Body of pancreas (tissue), 4 donors: ENCODE data around the gene LSM14A. TPM values are rescaled to one million over a fixed set of nuclear protein-coding genes. Genes with fewer than 3 reads are reported as not detected.

ENCODE experiments used
- ATAC-seq: fragments of 150-250 bp; one replicate; pipeline ENCODE4 v1.9.1; 2016
- DNase-seq, 4 donors: peaks; one replicate each; pipeline ENCODE4 v3.0.0-alpha.2; 2019
- H3K27ac ChIP-seq, 4 donors: fragments of 200-600 bp; sonication (generic); 1 replicate in 3 of 4; 2 replicates in 1 of 4; pipeline versions ENCODE4 v1.5.1 to v1.6.1; 2016 to 2019; ENCODE audit warnings: mild to moderate bottlenecking in 1 of 4, mixed read lengths in 1 of 4, moderate library complexity in 1 of 4
- H3K27me3 ChIP-seq, 2 donors: fragments of 200-600 bp; sonication (generic); one replicate each; pipeline ENCODE4 v1.6.0; 2016; ENCODE audit warnings: mild to moderate bottlenecking in 1 of 2
- H3K36me3 ChIP-seq, 2 donors: fragments of 200-600 bp; sonication (generic); replicated peaks in 1 of 2; 2 replicates each; pipeline ENCODE4 v1.5.1; 2016; ENCODE audit warnings: low read depth in 2 of 2; ENCODE audit not compliant: insufficient read depth in 1 of 2
- H3K4me1 ChIP-seq: fragments of 200-600 bp; sonication (generic); one replicate; pipeline ENCODE4 v1.6.0; 2016
- H3K4me3 ChIP-seq, 2 donors: fragments of 200-600 bp; sonication (generic); 1 replicate in 1 of 2; 2 replicates in 1 of 2; pipeline ENCODE4 v1.5.1; 2016 to 2019
- H3K9me3 ChIP-seq, 3 donors: fragments of 200-600 bp; sonication (generic); 1 replicate in 2 of 3; 2 replicates in 1 of 3; pipeline ENCODE4 v1.5.1; 2016
- CTCF ChIP-seq, 7 experiments: fragments of 450-650 bp in 4 of 7; fragments of 200-600 bp in 3 of 7; sonication (generic) in 3 of 7; IDR thresholded peaks; one replicate each; pipeline ENCODE4 v1.5.1; 2016 to 2019; ENCODE audit warnings: antibody characterized with exemption in 7 of 7
- POLR2A ChIP-seq, 3 donors: fragments of 450-650 bp; IDR thresholded peaks; one replicate each; pipeline ENCODE4 v1.6.1; 2016; ENCODE audit warnings: antibody characterized with exemption in 3 of 3, mild to moderate bottlenecking in 2 of 3
- WGBS, 2 donors: methylation state at CpG; one replicate each; pipeline ENCODE4 v1.1.5; 2017; 5-methylcytosine and 5-hydroxymethylcytosine counted together
- intact Hi-C: fragments of 100-400 bp; cut with DNase I; formaldehyde crosslinking; loops from one replicate; pipeline ENCODE4 v1.15.1; 2023
- total RNA-seq, 2 donors: library from RNA; depleted of rRNA; stranded (reverse); fragments of >200 nt; gene quantifications; one replicate each; pipeline ENCODE4 v1.1.0, GENCODE V29; 2016

LSM14A gene
- total RNA-seq, 2 donors from 2014 or later, result 63.6 to 95.9 TPM

DNA sequence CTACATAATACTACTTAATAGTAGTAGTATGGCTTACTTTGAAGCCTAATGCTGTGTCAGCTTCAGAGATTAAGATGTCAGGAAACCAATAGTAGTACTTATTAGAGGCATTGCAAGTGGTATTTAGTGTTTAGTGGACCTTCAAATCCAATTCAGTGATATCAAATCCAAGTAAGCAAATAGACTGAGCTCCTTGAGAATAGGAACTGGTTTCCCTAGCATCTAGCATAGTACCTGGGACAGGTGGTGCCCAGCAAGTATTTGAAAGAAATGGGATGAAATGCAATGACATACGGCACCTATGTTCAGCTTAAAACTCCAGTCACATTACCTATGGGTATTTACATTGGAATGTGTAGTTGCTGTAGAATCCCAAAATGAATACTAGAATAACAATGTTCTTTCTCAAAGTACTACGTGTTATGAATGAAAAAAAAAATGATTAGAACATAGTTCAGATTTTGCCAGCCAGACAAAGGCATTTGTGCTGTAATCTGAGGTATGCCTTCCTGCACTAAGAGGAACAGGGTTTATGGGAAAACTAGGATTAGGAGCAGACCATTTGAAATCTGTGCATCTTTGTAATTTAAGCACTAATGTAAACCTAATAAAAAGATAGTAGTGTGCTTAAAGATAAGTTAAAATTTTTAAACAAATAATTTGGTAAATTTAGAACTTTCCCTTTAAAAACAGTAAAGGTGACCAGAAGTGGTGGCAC is 17.1 kb downstream of the LSM14A start:
- Histone ChIP-seq H3K36me3 (peaks cover 0 to under 1% of the 10 kb centered on the region in 2 donors), H3K9me3 (no peaks in the 10 kb centered on the region), H3K27me3 (no peaks in the 10 kb centered on the region), H3K27ac (no peak overlapping the region), H3K4me1 (peaks cover 58% of the 10 kb centered on the region), H3K4me3 (no peak overlapping the region)
- no peak for TF ChIP-seq POLR2A (IDR thresholded peaks at IDR 0.05)
- TF ChIP-seq CTCF (IDR thresholded peaks at IDR 0.05), result no peak
- 29 to 37% methylated on average over 2 of the region's 2 CpGs for WGBS, 2 donors
- DNase-seq (no peak), ATAC-seq (no peak)
- intact Hi-C loops, result no loop called here

GRCh38 chr19:34189917-34190425 is 17.7 kb downstream of the LSM14A start:
- H3K27ac ChIP-seq, result no peak overlapping the region
- H3K9me3 ChIP-seq, result no peaks in the 10 kb centered on the region
- peaks cover 2 to 5% of the 10 kb centered on the region in 2 donors for H3K36me3 ChIP-seq
- no peak overlapping the region for H3K4me3 ChIP-seq
- DNase-seq, result no peak
- 0 to 14% methylated on average over 1 of the region's 1 CpG for WGBS, 2 donors
- TF ChIP-seq POLR2A (IDR thresholded peaks at IDR 0.05), result no peak
- TF ChIP-seq CTCF (IDR thresholded peaks at IDR 0.05), result no peak
- H3K4me1 ChIP-seq, result peaks cover 52% of the 10 kb centered on the region
- no peak for ATAC-seq
- intact Hi-C loops, result no loop called here
- no peaks in the 10 kb centered on the region for H3K27me3 ChIP-seq

GRCh38 chr19:34191355-34191962 is 19.2 kb downstream of the LSM14A start:
- ATAC-seq, result no peak
- 66 to 78% methylated on average over 3 of the region's 3 CpGs for WGBS, 2 donors
- Histone ChIP-seq H3K27ac (no peak overlapping the region), H3K36me3 (peaks cover 11 to 13% of the 10 kb centered on the region in 2 donors), H3K4me1 (peaks cover 42% of the 10 kb centered on the region), H3K9me3 (no peaks in the 10 kb centered on the region), H3K27me3 (no peaks in the 10 kb centered on the region), H3K4me3 (no peak overlapping the region)
- no peak for DNase-seq
- intact Hi-C loops, result no loop called here
- TF ChIP-seq CTCF (IDR thresholded peaks at IDR 0.05) (no peak), POLR2A (IDR thresholded peaks at IDR 0.05) (no peak)

- no peak for ATAC-seq
- intact Hi-C loops, result no loop called here
- WGBS, 2 donors, result 82 to 85% methylated on average over 2 of the region's 2 CpGs
Measured at GRCh38 chr19:34193439-34193838, 21.1 kb downstream of the LSM14A start.

More at GRCh38 chr19:34193439-34193838, 21.1 kb downstream of the LSM14A start:
- Histone ChIP-seq H3K36me3 (peaks cover 11 to 21% of the 10 kb centered on the region in 2 donors), H3K27ac (no peak overlapping the region), H3K27me3 (no peaks in the 10 kb centered on the region), H3K4me1 (peaks cover 26% of the 10 kb centered on the region), H3K9me3 (no peaks in the 10 kb centered on the region), H3K4me3 (no peak overlapping the region)
- TF ChIP-seq POLR2A (IDR thresholded peaks at IDR 0.05), result no peak
- no peak for TF ChIP-seq CTCF (IDR thresholded peaks at IDR 0.05)
- DNase-seq, result no peak
